CD4-positive, alpha-beta T cell (primary cell): ENCODE data around the gene GRID2. TPM values are rescaled to one million over a fixed set of nuclear protein-coding genes. Genes with fewer than 3 reads are reported as not detected.

Source experiments
- ATAC-seq: fragments of 200-7000 bp; cut with Tn5 transposase; one replicate; pipeline ENCODE4 v1.10.0; 2022; ENCODE audit warnings: mild to moderate bottlenecking; ENCODE audit not compliant: poor library complexity
- CTCF ChIA-PET: fragments of 350-600 bp; sonication (Branson Sonifier 250); formaldehyde crosslinking; loops from one replicate; lab custom pipeline; 2021; ENCODE audit warnings: antibody characterized with exemption, inconsistent platforms; lab: Charles Lee
- POLR2A ChIA-PET: fragments of 350-600 bp; sonication (Branson Sonifier 250); formaldehyde crosslinking; loops from one replicate; lab custom pipeline; 2021; ENCODE audit warnings: antibody characterized with exemption, inconsistent platforms; lab: Charles Lee
- DNase-seq, 14 experiments: peaks; one replicate each; pipeline ENCODE4 v3.0.0-alpha.2; 2013 to 2020; ENCODE audit warnings: mixed read lengths in 2 of 14
- H3K27ac ChIP-seq, 2 donors: one replicate each; pipeline versions ENCODE4 v1.5.1 to v1.7.0; 2013; ENCODE audit warnings: low read length in 2 of 2, low read depth in 1 of 2, mild to moderate bottlenecking in 1 of 2
- H3K27me3 ChIP-seq, 2 experiments: 1 replicate in 1 of 2; 2 replicates in 1 of 2; pipeline versions ENCODE4 v1.6.1 to v1.7.0; 2013; ENCODE audit warnings: low read length in 2 of 2, control low read depth in 1 of 2, mild to moderate bottlenecking in 1 of 2, moderate library complexity in 1 of 2; ENCODE audit not compliant: insufficient read depth in 2 of 2, control insufficient read depth in 1 of 2
- H3K36me3 ChIP-seq: one replicate; pipeline ENCODE4 v1.6.1; 2013; ENCODE audit warnings: low read length, control low read depth; ENCODE audit not compliant: insufficient read depth
- H3K4me1 ChIP-seq: one replicate; pipeline ENCODE4 v1.6.1; 2013; ENCODE audit warnings: low read length, control low read depth; ENCODE audit not compliant: insufficient read depth
- H3K4me3 ChIP-seq: one replicate; pipeline ENCODE4 v1.5.1; 2013; ENCODE audit warnings: mild to moderate bottlenecking, low read length, moderate library complexity
- H3K9me3 ChIP-seq, 2 experiments: 1 replicate in 1 of 2; 2 replicates in 1 of 2; pipeline versions ENCODE4 v1.6.1 to v1.7.0; 2013; ENCODE audit warnings: low read length in 2 of 2, mild to moderate bottlenecking in 2 of 2, control low read depth in 1 of 2, moderate library complexity in 1 of 2; ENCODE audit not compliant: control insufficient read depth in 1 of 2, insufficient read depth in 1 of 2
- H3K27ac Mint-ChIP-seq: one replicate; pipeline ENCODE4 v1.8.0; 2020; ENCODE audit warnings: mixed read lengths
- H3K27me3 Mint-ChIP-seq: one replicate; pipeline ENCODE4 v1.8.0; 2021; ENCODE audit warnings: mixed read lengths
- H3K36me3 Mint-ChIP-seq: one replicate; pipeline ENCODE4 v1.8.0; 2021; ENCODE audit warnings: low read depth, mixed read lengths
- H3K4me1 Mint-ChIP-seq: one replicate; pipeline ENCODE4 v1.8.0; 2021; ENCODE audit warnings: low read depth, mixed read lengths
- H3K4me3 Mint-ChIP-seq: one replicate; pipeline ENCODE4 v1.8.0; 2020; ENCODE audit warnings: mild to moderate bottlenecking, mixed read lengths
- H3K9me3 Mint-ChIP-seq: one replicate; pipeline ENCODE4 v1.8.0; 2020; ENCODE audit warnings: mixed read lengths
- CTCF ChIP-seq: fragments of 200-600 bp; IDR thresholded peaks from one replicate; pipeline ENCODE4 v1.8.0; 2022; ENCODE audit warnings: antibody characterized with exemption, mild to moderate bottlenecking
- intact Hi-C, 2 experiments: fragments of 100-400 bp; cut with DNase I in 1 of 2; cut with micrococcal nuclease in 1 of 2; formaldehyde crosslinking; loops; one replicate each; pipeline versions ENCODE4 v1.15.1 to v1.9.0; 2023 to 2025; cut with DNase I, micrococcal nuclease
- total RNA-seq, 174 experiments: library from RNA in 2 of 174; stranded (reverse) in 2 of 174; gene quantifications; one replicate each; pipeline ENCODE4 v1.2.3 and lab custom pipeline; 2021 to 2026

GRID2 gene
- total RNA-seq, 2 experiments from 2014 or later, result not detected

GRCh38 chr4:92840880-92841279, 537.1 kb downstream of the GRID2 start:
- H3K9me3 Mint-ChIP-seq, result peaks cover 6% of the 10 kb centered on the region
- H3K4me1 Mint-ChIP-seq, result no peaks in the 10 kb centered on the region
- H3K36me3 Mint-ChIP-seq, result no peaks in the 10 kb centered on the region
- TF ChIP-seq CTCF, result no peak
- no peaks in the 10 kb centered on the region for H3K4me1 ChIP-seq
- H3K36me3 ChIP-seq, result no peaks in the 10 kb centered on the region
- no peak overlapping the region for H3K27ac ChIP-seq
- CTCF ChIA-PET, result no interaction called here
- H3K4me3 Mint-ChIP-seq, result no peak overlapping the region
- ATAC-seq (no peak), DNase-seq (no peak)
- H3K9me3 ChIP-seq, result no peaks in the 10 kb centered on the region
- POLR2A ChIA-PET, result no interaction called here
- no peak overlapping the region for H3K4me3 ChIP-seq
- H3K27ac Mint-ChIP-seq, result no peak overlapping the region
- intact Hi-C loops, result no loop called here
- no peaks in the 10 kb centered on the region for H3K27me3 ChIP-seq
- H3K27me3 Mint-ChIP-seq, result no peaks in the 10 kb centered on the region

- POLR2A ChIA-PET, result no interaction called here
- Histone ChIP-seq H3K27ac (no peak overlapping the region), H3K27me3 (no peaks in the 10 kb centered on the region), H3K36me3 (no peaks in the 10 kb centered on the region), H3K4me3 (no peak overlapping the region), H3K9me3 (no peaks in the 10 kb centered on the region), H3K4me1 (no peaks in the 10 kb centered on the region)
- Mint-ChIP-seq H3K27me3 (no peaks in the 10 kb centered on the region), H3K4me3 (no peak overlapping the region), H3K4me1 (no peaks in the 10 kb centered on the region), H3K36me3 (no peaks in the 10 kb centered on the region), H3K9me3 (peaks cover 10% of the 10 kb centered on the region), H3K27ac (no peak overlapping the region)
- CTCF ChIA-PET, result no interaction called here
- no peak for TF ChIP-seq CTCF
- intact Hi-C loops, result no loop called here
- no peak for DNase-seq
- ATAC-seq, result no peak
These were observed 540.0 kb downstream of the GRID2 start for GRCh38 chr4:92843784-92844183.

GRCh38 chr4:92847026-92847425, 543.3 kb downstream of the GRID2 start:
- CTCF ChIA-PET, result no interaction called here
- peaks cover 12% of the 10 kb centered on the region for H3K9me3 Mint-ChIP-seq
- no peaks in the 10 kb centered on the region for H3K9me3 ChIP-seq
- TF ChIP-seq CTCF, result no peak
- H3K36me3 Mint-ChIP-seq, result no peaks in the 10 kb centered on the region
- no peak overlapping the region for H3K27ac Mint-ChIP-seq
- intact Hi-C loops, result no loop called here
- H3K27me3 ChIP-seq, result no peaks in the 10 kb centered on the region
- H3K4me1 ChIP-seq, result no peaks in the 10 kb centered on the region
- no peaks in the 10 kb centered on the region for H3K4me1 Mint-ChIP-seq
- ATAC-seq, result no peak
- H3K27ac ChIP-seq, result no peak overlapping the region
- H3K36me3 ChIP-seq, result no peaks in the 10 kb centered on the region
- H3K4me3 ChIP-seq, result no peak overlapping the region
- POLR2A ChIA-PET, result no interaction called here
- H3K4me3 Mint-ChIP-seq, result no peak overlapping the region
- no peaks in the 10 kb centered on the region for H3K27me3 Mint-ChIP-seq
- no peak for DNase-seq
